SU-DHL-6 (cell line): ENCODE measurements around the gene ZBTB16.

Experiments used
- CTCF ChIP-seq: fragments of 200-600 bp; sonication (generic); IDR thresholded peaks from one replicate; pipeline ENCODE4 v1.5.1; 2017; ENCODE audit warnings: antibody characterized with exemption, mild to moderate bottlenecking, low read length, moderate library complexity; ENCODE audit not compliant: insufficient read depth, poor library complexity, severe bottlenecking
- EZH2phosphoT487 ChIP-seq: fragments of 200-600 bp; sonication (generic), shearing (Covaris generic); conservative IDR thresholded peaks from 2 replicates; pipeline ENCODE4 v1.6.1; 2018; ENCODE audit warnings: mild to moderate bottlenecking, antibody characterized with exemption, low read length, moderate library complexity, mixed read lengths

GRCh38 chr11:114153224-114153623 lies 93.7 kb downstream of the ZBTB16 start:
- TF ChIP-seq EZH2phosphoT487 (no peak), CTCF (no peak)
